ENCODE data around the gene GEMIN7. TPM values are rescaled to one million over a fixed set of nuclear protein-coding genes. Genes with fewer than 3 reads are reported as not detected.
A peak's percentile ranks its signal among the peaks of the same experiment; 100 is the strongest.

The GEMIN7 gene
- total RNA-seq, 4 donors from 2014 or later, result 28.7 to 34.2 (median 29.6) TPM; not detected in 1

DNA sequence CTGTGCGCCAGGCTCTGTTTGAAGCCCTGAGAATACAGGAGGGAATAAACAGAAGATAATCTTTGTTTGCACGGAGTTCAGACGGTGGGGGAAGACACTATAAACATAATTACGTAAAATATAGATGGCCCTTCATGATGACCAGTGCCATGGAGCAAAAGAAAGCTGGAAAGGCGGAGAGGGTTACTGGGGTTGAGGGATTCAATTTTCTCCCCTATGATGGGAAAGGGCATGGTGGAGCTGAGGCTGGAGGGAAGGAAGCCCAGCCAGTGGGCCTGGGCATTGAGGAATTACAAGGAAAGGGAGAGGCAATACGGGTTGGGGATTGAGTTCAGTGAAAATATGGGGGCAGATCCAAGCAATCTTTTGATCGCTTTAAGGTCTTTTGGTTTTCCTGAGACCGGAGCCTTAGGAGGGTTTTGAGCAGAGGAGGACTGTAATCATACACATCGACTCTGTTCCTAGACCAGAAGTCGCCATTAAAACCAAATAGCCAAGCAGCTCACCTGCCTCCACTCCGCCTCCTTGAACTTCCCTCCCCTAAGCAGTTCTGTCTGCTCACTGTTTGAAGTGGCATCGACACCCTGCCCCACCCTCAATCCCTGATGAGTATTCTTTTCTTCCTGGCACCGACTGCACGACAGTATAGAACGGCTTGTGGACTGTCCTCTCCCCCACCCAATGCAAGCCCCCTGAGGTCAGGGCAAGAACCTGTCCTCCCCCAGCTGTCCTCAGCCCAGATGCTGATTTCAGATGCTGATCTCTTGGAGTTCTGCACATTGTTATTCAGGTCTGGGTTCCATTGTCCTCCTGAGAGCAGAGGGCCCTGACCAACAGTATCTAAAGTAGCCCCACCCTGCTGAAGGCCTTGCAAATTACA, 2.0 kb upstream of the GEMIN7 start:
- Histone ChIP-seq H3K27me3 (no peaks in the 10 kb centered on the region), H3K4me3 (peak overlapping the region in 3 of 4 donors; percentile 60 to 84 (median 82)), H3K36me3 (peaks cover 0 to 11% (median 0%) of the 10 kb centered on the region in 3 donors), H3K27ac (peak overlapping the region; percentile 84 to 95 (median 90)), H3K9me3 (no peaks in the 10 kb centered on the region), H3K4me1 (peaks cover 0 to 49% (median 17%) of the 10 kb centered on the region in 4 donors)
- no peak for TF ChIP-seq POLR2A (IDR thresholded peaks at IDR 0.05)
- TF ChIP-seq, protein P1, sequence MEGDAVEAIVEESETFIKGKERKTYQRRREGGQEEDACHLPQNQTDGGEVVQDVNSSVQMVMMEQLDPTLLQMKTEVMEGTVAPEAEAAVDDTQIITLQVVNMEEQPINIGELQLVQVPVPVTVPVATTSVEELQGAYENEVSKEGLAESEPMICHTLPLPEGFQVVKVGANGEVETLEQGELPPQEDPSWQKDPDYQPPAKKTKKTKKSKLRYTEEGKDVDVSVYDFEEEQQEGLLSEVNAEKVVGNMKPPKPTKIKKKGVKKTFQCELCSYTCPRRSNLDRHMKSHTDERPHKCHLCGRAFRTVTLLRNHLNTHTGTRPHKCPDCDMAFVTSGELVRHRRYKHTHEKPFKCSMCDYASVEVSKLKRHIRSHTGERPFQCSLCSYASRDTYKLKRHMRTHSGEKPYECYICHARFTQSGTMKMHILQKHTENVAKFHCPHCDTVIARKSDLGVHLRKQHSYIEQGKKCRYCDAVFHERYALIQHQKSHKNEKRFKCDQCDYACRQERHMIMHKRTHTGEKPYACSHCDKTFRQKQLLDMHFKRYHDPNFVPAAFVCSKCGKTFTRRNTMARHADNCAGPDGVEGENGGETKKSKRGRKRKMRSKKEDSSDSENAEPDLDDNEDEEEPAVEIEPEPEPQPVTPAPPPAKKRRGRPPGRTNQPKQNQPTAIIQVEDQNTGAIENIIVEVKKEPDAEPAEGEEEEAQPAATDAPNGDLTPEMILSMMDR (IDR thresholded peaks at IDR 0.05), result no peak
- no peak for DNase-seq

GRCh38 chr19:45078390-45079062, 534 bp upstream of the GEMIN7 start:
- peak overlapping the region; percentile 73 to 89 (median 78) for H3K27ac ChIP-seq
- peak overlapping the region; percentile 62 to 86 (median 75) for H3K4me3 ChIP-seq
- DNase-seq, result no peak
- H3K36me3 ChIP-seq, result peaks cover 0 to 13% (median 0%) of the 10 kb centered on the region in 3 donors
- H3K9me3 ChIP-seq, result no peaks in the 10 kb centered on the region
- TF ChIP-seq POLR2A (IDR thresholded peaks at IDR 0.05), result no peak
- no peaks in the 10 kb centered on the region for H3K27me3 ChIP-seq
- H3K4me1 ChIP-seq, result peaks cover 0 to 49% (median 17%) of the 10 kb centered on the region in 4 donors

DNA sequence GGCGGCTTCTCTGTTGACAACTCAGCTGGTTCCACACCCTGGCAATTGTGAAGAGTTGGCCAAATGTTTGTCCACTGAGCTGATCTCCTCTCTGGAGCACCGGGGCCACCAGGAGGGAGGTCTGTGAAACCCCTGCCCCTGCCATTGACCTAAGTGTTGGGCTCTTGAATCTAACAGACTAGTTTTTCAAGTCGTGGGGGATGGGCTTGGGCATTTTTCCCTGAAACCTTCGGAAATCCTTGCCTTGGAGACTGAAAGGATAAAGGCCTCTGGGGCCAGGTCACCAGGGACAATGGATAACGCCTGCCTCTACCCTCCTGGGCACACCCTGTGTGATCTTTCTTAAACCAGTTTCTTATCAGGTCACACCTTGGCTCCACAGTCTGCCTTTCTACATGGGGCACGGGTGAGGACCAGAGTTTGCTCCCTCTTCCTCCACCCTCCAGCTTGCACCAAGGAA, 881 bp downstream of the GEMIN7 start:
- peaks cover 0 to 19% (median 0%) of the 10 kb centered on the region in 3 donors for H3K36me3 ChIP-seq
- H3K27me3 ChIP-seq, result no peaks in the 10 kb centered on the region
- peak overlapping the region; percentile 73 to 89 (median 78) for H3K27ac ChIP-seq
- H3K4me1 ChIP-seq, result peaks cover 0 to 43% (median 17%) of the 10 kb centered on the region in 4 donors
- H3K9me3 ChIP-seq, result no peaks in the 10 kb centered on the region
- TF ChIP-seq, protein P1 (IDR thresholded peaks at IDR 0.05), result no peak
- TF ChIP-seq POLR2A (IDR thresholded peaks at IDR 0.05), result peak in 1 of 2 donors; percentile 19
- no peak for DNase-seq
- peak overlapping the region; percentile 62 to 86 (median 75) for H3K4me3 ChIP-seq

GRCh38 chr19:45082170-45082569, 3.1 kb downstream of the GEMIN7 start:
- no peaks in the 10 kb centered on the region for H3K27me3 ChIP-seq
- DNase-seq, result no peak
- no peak overlapping the region for H3K4me3 ChIP-seq
- H3K36me3 ChIP-seq, result peaks cover 0 to 25% (median 0%) of the 10 kb centered on the region in 3 donors
- H3K9me3 ChIP-seq, result no peaks in the 10 kb centered on the region
- peaks cover 0 to 25% (median 10%) of the 10 kb centered on the region in 4 donors for H3K4me1 ChIP-seq
- TF ChIP-seq, protein P1 (IDR thresholded peaks at IDR 0.05), result no peak
- TF ChIP-seq POLR2A (IDR thresholded peaks at IDR 0.05), result no peak
- H3K27ac ChIP-seq, result no peak overlapping the region

- H3K36me3 ChIP-seq, result peaks cover 0 to 30% (median 0%) of the 10 kb centered on the region in 3 donors
- DNase-seq, result no peak
- TF ChIP-seq POLR2A (IDR thresholded peaks at IDR 0.05), result no peak
- TF ChIP-seq, protein P1 (IDR thresholded peaks at IDR 0.05), result no peak
Measured at GRCh38 chr19:45086480-45086879, 7.4 kb downstream of the GEMIN7 start.

More at GRCh38 chr19:45086480-45086879, 7.4 kb downstream of the GEMIN7 start:
- H3K9me3 ChIP-seq, result no peaks in the 10 kb centered on the region
- H3K4me1 ChIP-seq, result peaks cover 0 to 28% (median 0%) of the 10 kb centered on the region in 4 donors
- H3K27me3 ChIP-seq, result no peaks in the 10 kb centered on the region
- H3K4me3 ChIP-seq, result no peak overlapping the region
- no peak overlapping the region for H3K27ac ChIP-seq
